AG08395 (cell line): ENCODE measurements around the gene CDH4.

Experiments used
- DNase-seq: peaks from one replicate; pipeline ENCODE4 v3.0.0; 2012; ENCODE audit warnings: mixed read lengths, low spot score

Gene CDH4

GRCh38 chr20:61900011-61900944 is 648.2 kb downstream of the CDH4 start:
- no peak for DNase-seq

GRCh38 chr20:61900945-61901293 is 648.9 kb downstream of the CDH4 start:
- no peak for DNase-seq

GRCh38 chr20:61901392-61902220 is 649.5 kb downstream of the CDH4 start:
- peak; percentile 14 for DNase-seq

GRCh38 chr20:61902221-61902869 is 650.3 kb downstream of the CDH4 start:
- no peak for DNase-seq

GRCh38 chr20:61903575-61904340 is 651.7 kb downstream of the CDH4 start:
- DNase-seq, result no peak

GRCh38 chr20:61904456-61904855 is 652.4 kb downstream of the CDH4 start:
- no peak for DNase-seq

GRCh38 chr20:61905781-61906523 is 653.9 kb downstream of the CDH4 start:
- DNase-seq, result no peak

- no peak for DNase-seq
Measured at GRCh38 chr20:61907081-61907891, 655.2 kb downstream of the CDH4 start.

- DNase-seq, result no peak
Measured at GRCh38 chr20:61908057-61909026, 656.3 kb downstream of the CDH4 start.

- DNase-seq, result no peak
Measured at GRCh38 chr20:61909028-61909427, 657.0 kb downstream of the CDH4 start.

- DNase-seq, result no peak
Measured at GRCh38 chr20:61909821-61910220, 657.8 kb downstream of the CDH4 start.

- no peak for DNase-seq
Measured at GRCh38 chr20:61911824-61912223, 659.8 kb downstream of the CDH4 start.

- no peak for DNase-seq
Measured at GRCh38 chr20:61912665-61913422, 660.8 kb downstream of the CDH4 start.

GRCh38 chr20:61913423-61914225 is 661.6 kb downstream of the CDH4 start:
- no peak for DNase-seq

GRCh38 chr20:61915101-61915500 is 663.0 kb downstream of the CDH4 start:
- DNase-seq, result no peak

- no peak for DNase-seq
Measured at GRCh38 chr20:61916318-61916891, 664.3 kb downstream of the CDH4 start.
